GM23338 (cell line): ENCODE data around the gene EGFR.

Source experiments
- CREB1 ChIP-seq: fragments of 250-450 bp; sonication (Bioruptor Pico); IDR thresholded peaks from 2 replicates; pipeline ENCODE4 v1.5.0; 2020; ENCODE audit warnings: low read depth, mild to moderate bottlenecking, moderate library complexity
- EZH2 ChIP-seq: fragments of 200-600 bp; sonication (generic); IDR thresholded peaks from one replicate; pipeline ENCODE4 v1.8.0; 2017; ENCODE audit warnings: antibody characterized with exemption, mild to moderate bottlenecking, low read depth; ENCODE audit not compliant: unreplicated experiment
- EZH2phosphoT487 ChIP-seq: fragments of 200-600 bp; sonication (generic); IDR thresholded peaks from one replicate; pipeline ENCODE4 v1.8.1; 2018; ENCODE audit warnings: antibody characterized with exemption; ENCODE audit not compliant: unreplicated experiment
- NANOG ChIP-seq: IDR thresholded peaks from 2 replicates; pipeline ENCODE4 v1.6.1; 2016; ENCODE audit warnings: antibody characterized with exemption, borderline replicate concordance
- POLR2AphosphoS5 ChIP-seq: IDR thresholded peaks from 2 replicates; pipeline ENCODE4 v1.6.1; 2016; ENCODE audit warnings: antibody characterized with exemption, low read depth
- REST ChIP-seq: IDR thresholded peaks from one replicate; pipeline ENCODE4 v1.6.1; 2018; ENCODE audit warnings: antibody characterized with exemption; ENCODE audit not compliant: unreplicated experiment
- STAT1 ChIP-seq: IDR thresholded peaks from one replicate; pipeline ENCODE4 v1.6.1; 2016; ENCODE audit warnings: antibody characterized with exemption; ENCODE audit not compliant: unreplicated experiment
- TF ChIP-seq, protein P1 (sequence below), 2 experiments: fragments of 200-600 bp in 1 of 2; sonication (generic) in 1 of 2; conservative IDR thresholded peaks; 2 replicates each; pipeline versions ENCODE4 v1.5.1 to v1.6.1; 2016 to 2017; ENCODE audit warnings: antibody characterized with exemption in 2 of 2, low read depth in 2 of 2, mild to moderate bottlenecking in 2 of 2, moderate library complexity in 1 of 2

GRCh38 chr7:55026867-55027490 is 8.2 kb downstream of the EGFR start:
- TF ChIP-seq, protein P1, sequence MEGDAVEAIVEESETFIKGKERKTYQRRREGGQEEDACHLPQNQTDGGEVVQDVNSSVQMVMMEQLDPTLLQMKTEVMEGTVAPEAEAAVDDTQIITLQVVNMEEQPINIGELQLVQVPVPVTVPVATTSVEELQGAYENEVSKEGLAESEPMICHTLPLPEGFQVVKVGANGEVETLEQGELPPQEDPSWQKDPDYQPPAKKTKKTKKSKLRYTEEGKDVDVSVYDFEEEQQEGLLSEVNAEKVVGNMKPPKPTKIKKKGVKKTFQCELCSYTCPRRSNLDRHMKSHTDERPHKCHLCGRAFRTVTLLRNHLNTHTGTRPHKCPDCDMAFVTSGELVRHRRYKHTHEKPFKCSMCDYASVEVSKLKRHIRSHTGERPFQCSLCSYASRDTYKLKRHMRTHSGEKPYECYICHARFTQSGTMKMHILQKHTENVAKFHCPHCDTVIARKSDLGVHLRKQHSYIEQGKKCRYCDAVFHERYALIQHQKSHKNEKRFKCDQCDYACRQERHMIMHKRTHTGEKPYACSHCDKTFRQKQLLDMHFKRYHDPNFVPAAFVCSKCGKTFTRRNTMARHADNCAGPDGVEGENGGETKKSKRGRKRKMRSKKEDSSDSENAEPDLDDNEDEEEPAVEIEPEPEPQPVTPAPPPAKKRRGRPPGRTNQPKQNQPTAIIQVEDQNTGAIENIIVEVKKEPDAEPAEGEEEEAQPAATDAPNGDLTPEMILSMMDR (conservative IDR thresholded peaks at IDR 0.05; ENCODE audit: low read depth in 2 of 2): no peak
- no peak for TF ChIP-seq CREB1 (CRISPR knock-in tag)
- TF ChIP-seq POLR2AphosphoS5: no peak
- no peak for TF ChIP-seq STAT1
- no peak for TF ChIP-seq EZH2
- no peak for TF ChIP-seq EZH2phosphoT487
- TF ChIP-seq REST: no peak
- TF ChIP-seq NANOG: no peak
